ENCODE results near the gene KCNQ2.

The KCNQ2 gene

DNA sequence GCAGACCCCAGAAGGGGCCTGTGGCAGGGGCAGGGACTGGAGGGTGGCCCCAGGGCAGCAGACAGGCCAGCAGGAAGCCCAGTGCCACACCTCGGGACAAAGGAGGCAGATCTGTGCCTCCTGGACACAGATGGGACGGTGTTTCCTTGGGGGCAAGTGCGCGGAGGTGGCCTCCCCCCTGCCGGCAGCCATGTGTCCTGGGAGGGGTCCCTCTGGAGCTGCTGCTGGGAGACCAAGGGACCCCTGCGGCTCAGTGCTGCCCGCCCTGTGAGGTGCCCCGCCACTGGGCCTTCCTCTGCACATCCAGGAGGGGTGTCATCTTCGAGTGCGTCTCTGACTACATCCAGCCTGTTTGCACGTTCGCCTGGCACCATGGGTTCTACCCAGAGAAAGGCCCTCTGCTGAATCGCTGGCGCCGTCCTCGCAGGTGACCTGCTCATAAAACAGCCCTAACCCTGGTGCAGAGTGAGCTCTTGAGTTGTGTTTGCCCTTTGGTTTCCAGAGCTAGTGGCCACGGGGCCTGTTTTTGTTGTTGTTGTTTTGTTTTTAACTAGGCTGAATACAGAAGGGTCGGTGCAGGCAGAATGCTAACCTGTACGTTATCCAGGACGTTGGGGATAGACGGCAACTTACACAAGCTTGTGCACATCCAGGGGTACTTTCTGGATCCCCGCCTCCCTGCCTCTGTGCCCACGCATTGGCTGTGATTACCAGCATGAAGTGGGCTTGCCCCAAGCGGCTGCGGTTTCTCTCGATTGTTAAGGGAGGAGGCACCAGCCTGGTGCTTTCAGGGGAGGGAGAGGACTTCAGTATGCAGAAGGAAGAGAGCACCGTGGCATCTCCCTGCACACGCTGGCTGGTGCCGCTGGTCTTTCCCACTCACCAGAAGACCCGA lies 1.3 kb upstream of the KCNQ2 start:
- FAIRE-seq (no peak), DNase-seq (ENCODE audit: extremely low spot score, insufficient read length, low read depth) (no peak)

DNA sequence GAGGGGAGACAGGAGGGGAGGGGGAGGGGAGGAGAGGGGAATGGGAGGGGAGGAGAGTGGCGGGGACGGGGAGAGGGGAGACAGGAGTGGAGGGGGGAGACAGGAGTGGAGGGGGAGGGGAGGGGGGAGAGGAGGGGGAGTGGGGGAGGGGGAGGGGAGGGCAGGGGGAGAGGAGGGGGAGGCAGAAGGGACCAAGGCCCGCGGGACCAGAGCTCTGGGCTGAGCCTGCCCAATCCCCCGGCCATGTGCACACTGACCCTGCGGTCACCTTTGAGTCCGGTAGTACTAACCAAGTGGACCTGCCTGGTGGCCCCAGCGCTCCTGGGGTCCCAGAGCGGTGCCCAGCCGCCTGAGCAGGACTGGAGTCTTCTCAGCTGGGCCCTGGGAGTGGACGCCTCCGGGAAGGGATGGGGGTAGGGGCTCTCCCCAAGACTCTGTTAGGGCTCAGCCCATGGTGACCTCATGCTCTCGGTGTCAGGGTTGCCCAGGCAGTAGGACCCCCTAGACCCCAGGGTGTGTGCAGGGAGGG lies 471 bp upstream of the KCNQ2 start:
- DNase-seq (ENCODE audit: extremely low spot score, insufficient read length, low read depth), result no peak
- FAIRE-seq, result no peak

DNA sequence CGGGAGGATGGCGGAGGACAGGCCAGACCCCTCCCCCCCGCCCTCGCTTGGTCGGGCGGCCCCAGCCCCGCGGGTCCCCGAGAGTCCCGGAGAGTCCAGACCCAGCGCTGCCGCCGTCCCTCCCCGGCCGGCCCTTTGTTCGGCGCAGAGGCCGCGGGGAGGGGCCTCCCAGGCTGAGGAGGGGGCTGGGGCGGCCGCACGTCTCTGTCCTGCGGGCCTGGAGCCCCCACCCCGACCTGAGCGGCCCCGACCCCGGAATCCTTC lies 806 bp downstream of the KCNQ2 start:
- FAIRE-seq, result no peak
- DNase-seq (ENCODE audit: extremely low spot score, insufficient read length, low read depth), result no peak

DNA sequence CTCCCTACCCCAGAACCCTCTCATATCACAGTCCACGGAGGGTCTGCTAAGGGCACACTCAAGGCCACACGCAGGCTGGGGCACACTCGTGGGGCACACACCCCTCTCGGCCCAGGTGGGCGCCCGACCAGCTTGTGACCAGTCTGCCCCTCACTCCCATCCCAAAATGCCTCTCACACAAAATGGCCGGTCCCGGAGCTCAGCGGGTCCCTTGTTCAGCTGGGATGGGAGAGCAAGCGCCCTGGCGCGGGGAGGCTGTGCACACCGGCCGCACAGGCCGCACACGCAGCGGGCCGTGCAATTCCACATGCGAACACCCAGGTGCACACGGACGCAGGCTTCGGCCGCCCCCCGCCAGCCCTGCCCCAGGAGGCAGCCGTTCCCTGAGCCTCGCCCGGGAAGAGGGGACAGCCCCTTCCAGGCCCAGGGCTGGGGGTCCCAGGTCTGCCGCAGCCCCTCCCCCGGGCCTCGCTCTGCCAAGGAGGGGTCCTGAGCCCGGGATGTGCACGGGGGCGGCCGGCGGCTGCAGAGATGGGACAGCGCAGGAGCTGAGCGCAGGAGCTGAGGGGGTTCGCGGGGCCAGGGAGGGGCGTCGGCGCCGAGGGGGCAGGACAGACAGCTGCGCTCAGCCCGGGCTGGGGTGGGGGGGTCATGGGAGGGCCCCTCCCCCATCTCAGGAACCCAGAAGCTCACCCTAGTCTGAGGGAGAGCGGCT lies 1.3 kb downstream of the KCNQ2 start:
- no peak for DNase-seq (ENCODE audit: extremely low spot score, insufficient read length, low read depth)

DNA sequence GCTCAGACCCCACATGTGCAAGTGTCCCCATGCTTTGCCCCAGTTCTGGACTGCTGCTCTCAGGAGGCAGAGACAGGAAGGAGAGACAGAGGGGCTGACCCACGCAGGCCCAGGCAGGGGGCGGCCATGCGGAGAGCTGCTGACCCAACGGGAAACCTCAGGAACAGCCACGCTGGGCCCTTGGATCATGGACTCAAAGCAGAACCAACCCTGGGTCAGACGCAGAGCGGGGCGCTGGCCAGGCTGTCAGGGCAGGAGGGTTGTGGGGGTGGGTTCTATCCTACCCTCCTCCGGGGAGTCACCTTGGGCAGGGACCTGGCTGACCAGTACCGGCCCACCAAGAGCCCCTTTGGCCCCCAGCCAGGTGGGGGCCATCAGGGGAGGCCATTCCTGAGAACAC lies 2.0 kb downstream of the KCNQ2 start:
- DNase-seq (ENCODE audit: extremely low spot score, insufficient read length, low read depth) (no peak), FAIRE-seq (no peak)

More for the DNA sequence above, 1.3 kb downstream of the KCNQ2 start:
- FAIRE-seq, result no peak

DNA sequence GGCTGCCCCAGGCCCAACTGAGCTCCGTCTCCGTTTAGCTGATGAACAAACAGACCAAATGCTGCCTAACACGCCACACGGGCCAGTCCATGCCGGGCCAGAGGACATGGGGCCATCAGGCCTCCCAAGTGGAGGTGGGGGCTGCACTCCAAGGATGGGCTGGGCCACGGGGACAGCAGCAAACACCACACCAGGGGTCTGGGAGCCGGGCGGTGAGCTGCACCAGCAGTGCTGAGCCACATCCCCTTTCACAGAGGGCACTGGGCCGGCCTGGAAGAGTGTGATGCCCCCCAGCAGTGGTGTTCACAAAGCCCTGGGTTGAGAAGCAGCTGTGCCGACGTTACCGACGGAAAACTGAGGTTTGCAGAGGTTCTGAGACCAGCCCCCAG lies 2.7 kb downstream of the KCNQ2 start:
- FAIRE-seq, result no peak
- DNase-seq (ENCODE audit: extremely low spot score, insufficient read length, low read depth), result no peak

DNA sequence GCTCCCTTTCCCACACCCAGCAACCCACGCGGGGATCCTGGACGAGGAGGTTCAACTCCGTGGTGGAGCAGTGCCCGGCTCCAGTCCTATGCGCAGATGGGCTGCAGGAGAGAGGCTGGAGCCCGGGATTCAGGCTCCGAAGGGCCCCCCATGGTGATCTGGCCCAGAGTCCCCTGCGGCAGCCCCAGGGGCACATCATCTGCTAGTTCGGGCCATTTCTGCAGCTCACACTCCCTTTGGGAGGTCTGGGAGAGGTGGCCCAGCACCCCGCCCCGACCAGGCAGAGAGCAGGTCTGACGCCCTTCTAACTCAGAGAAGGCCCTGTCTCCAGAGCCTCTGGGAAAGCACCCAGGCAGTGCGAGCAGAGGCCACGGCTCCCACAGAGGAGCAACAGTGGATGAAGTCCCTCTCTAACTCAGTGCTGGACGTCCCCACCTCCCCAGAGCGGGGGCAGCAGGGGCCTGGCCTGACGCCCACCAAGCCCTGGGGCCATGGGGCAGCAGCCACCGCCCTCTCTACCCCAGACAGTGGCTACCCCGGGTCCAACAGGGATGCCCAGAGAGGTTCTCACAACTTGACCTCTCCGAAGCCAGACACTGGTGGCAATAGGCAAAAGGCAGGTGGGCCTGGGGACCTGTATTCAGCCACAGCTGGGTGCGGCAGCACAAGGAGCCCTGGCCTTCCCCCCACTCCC lies 3.3 kb downstream of the KCNQ2 start:
- FAIRE-seq (no peak), DNase-seq (ENCODE audit: extremely low spot score, insufficient read length, low read depth) (no peak)

DNA sequence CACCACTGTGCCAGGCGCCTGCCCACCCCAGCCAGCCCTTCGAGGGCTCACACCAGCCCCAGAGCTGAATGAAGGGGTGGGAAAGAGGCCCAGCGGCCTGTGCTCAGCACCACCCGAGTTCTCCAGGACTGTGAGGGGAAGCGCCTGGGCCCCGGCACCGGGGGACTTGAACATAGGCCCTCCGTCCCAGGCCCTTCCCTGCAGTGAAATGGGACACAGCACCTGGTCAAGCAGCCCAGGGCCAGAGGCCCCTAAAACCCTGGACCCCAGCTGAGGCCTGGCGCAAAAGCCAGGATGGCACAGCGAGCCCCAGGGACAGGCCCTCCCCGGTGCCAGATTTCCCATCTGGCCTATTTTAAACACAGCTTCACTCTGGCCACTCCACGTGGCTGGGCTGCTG lies 4.0 kb downstream of the KCNQ2 start:
- DNase-seq (ENCODE audit: extremely low spot score, insufficient read length, low read depth) (no peak), FAIRE-seq (no peak)

DNA sequence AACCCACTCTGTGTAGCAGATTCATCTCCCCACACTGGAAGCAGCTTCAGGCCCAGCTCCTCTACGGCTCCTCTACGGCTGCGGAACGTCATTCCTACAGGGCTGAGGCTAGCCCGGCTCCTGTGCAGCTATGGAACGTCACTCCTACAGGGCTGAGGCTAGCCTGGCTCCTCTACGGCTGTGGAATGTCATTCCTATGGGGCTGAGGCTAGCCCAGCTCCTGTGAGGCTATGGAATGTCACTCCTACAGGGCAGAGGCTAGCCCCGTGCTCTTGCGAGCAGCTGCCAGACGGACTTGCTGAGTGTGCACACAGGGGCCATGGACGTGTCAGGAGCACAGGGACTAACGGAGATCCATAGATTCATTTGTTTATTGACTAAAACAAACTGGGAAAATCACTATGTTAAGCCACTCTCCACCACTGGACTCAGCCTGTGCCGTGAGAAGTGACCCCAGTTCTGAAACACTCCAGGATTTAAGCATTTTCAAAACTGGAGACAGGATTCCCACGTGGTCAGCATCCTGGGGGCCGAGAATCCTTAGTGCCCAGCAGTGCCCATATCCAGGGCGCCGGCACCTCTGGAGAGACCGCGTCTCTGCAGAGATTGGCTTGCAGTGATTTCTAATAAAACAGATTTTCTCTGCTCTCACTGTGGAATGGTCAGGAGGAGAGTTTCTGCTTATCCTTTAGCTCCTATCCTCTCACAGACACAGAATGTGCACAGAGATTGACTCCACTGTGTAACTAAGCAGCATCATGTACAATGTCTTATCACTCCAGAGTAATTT lies 5.0 kb downstream of the KCNQ2 start:
- DNase-seq (ENCODE audit: extremely low spot score, insufficient read length, low read depth) (no peak), FAIRE-seq (no peak)

DNA sequence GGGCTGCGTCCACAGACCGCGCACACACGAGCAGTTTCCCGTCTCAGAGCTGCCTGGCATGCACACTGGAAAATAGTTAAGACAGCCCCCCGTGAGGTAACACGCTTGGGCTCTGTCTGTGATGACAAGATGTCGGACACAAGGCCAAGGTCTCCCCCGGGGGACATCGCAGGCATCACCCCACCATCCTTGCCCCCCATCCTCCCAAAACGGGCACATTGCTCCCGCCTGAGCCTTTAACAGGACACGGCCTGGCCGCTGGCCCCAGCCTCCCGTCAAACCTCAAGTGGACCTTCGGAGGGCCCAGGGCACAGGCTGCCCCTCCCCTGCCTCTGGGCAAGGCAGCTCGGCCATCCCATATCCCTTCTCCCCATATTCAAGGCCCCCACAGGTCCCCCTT lies 5.6 kb downstream of the KCNQ2 start:
- no peak for DNase-seq (ENCODE audit: extremely low spot score, insufficient read length, low read depth)
- no peak for FAIRE-seq

DNA sequence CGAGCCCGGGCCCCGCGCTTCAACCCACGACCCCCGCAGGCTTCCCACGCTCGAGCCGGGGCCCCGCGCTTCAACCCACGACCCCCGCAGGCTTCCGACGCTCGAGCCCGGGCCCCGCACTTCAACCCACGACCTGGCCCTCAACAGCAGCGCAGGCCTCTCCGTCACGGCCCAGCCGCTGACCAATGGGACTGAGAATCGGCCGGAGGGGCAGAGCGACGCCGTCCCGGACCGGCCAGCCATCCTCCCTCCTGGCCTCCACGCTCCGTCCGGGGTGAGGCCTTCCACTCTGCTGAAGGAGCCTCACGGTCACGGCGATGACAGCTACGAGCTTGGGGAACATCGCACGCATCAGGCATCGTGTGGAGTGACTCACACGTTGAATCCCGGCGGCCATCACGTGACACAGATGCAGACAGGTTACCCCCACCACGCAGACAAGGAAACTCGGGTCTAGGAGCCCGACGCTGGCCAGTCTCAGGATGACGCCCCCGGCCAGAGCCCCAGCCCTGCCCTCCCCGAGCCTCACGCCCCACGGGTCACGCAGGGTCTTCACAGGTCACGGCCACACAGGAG lies 6.1 kb downstream of the KCNQ2 start:
- FAIRE-seq, result no peak
- no peak for DNase-seq (ENCODE audit: extremely low spot score, insufficient read length, low read depth)

DNA sequence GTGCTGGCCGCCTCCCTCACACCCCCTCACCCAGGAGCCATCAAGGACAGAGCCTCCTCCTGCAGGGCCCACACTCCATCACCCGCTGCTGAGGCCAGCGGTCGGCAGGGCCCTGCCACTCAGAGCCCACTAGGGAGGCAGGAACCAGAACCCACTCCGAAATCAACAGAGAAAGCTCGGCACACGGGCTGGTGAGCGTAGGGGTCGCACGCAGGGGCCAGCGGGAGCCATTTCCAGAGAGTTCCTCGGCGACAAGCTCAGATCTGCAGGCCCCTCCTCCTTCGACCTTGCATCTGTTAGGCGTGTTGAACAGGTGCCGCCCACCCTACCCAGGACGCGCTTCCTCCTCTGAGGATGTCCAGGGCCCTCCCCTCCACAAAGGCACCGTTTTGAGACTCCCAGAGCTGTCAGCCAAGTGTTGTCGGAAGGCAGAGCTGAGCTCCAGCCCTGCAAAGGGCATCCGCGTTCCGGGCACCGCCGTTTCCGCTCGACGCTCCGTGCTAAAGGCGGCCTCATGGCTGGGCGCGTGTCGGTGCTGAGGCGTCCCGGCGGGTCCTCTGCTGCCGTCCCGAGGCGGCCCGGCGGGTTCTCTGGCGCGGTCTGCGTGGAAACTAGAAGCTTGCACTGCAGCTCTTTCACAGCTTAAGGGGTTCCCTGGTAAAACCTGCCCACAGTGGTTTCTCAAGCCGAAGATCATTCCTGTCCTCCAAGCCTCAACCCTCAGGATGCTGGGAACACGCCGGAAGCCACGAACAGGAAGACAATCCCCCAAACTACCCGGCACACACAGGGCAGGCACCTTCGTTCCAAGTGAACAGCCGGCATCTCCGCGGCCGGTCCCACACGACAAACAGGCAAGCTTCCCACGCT lies 6.8 kb downstream of the KCNQ2 start:
- FAIRE-seq (no peak), DNase-seq (ENCODE audit: extremely low spot score, insufficient read length, low read depth) (no peak)

DNA sequence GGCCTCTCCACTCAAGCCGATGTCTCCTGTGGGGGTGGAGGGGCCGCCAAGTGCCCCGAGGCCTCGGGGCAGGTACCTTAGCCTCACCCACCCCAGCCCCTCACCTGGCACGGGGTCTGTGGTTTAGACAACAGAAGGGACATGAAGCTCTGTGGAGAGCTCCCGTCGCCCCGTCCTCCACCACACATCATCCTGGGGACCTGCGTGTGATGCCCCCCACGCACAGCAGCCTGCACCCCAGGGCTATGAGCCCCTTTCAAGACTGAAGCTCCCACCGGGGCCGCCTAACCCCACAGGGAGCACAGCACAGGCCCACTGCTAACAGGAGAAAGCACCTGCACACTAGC lies 8.2 kb downstream of the KCNQ2 start:
- DNase-seq (ENCODE audit: extremely low spot score, insufficient read length, low read depth), result no peak
- FAIRE-seq, result no peak

DNA sequence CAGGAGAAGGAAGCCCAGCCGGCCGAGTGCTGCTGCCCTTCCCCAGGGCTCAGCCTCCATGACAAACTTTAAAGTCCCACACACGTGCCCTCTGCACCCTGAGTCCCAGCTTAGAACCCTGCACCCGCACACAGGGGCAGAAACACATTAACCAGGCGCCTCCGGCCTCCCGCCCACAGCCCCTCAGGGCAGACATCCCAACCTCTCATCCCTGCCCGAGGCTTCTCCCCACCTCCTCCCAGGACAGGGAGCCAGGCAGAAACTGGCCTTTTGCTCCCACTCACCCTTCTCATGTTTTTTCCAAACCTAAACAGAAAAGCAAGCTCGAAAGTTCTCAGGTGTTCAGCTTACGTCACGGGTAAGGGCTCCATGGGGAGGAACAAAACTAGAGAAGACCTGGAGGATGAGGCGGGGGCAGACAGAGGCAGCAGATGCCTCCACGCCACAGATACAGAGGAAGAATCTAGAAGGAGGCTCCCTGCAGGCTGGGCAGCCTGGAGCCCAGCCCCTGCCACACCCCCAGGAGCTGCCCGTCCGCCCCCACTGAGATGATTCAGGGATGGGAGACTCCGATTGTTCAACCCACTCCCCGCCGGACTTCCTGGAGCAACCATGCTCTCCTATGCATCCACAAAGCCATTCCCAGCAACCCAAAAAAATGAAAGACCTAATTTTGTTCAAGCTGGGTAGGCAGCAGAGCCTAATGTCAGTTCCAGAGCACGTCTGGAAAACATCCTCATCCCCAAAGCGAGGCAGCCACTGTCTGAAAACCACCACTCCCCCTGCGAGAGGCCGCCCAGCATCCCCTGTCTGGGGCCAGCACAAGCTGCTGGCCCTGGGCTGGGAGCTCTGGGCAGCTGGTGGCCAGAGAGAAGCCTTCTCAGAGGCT lies 8.8 kb downstream of the KCNQ2 start:
- no peak for FAIRE-seq
- DNase-seq (ENCODE audit: extremely low spot score, insufficient read length, low read depth), result no peak

DNA sequence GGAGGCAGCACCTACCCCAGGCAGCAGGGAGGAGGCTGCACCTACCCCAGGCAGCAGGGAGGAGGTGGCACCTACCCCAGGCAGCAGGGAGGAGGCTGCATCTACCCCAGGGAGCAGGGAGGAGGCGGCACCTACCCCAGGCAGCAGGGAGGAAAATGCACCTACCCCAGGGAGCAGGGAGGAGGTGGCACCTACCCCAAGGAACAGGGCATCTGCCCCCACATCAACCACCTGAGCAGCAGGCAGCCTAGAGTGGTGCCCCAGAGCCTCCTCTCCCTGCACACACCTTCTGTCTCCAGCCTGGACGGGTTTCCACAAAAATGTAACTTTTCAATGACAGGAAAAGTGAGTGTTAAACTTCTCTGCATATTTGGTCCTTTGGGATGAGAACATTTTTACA lies 10.2 kb downstream of the KCNQ2 start:
- no peak for FAIRE-seq
- no peak for DNase-seq (ENCODE audit: extremely low spot score, insufficient read length, low read depth)

DNA sequence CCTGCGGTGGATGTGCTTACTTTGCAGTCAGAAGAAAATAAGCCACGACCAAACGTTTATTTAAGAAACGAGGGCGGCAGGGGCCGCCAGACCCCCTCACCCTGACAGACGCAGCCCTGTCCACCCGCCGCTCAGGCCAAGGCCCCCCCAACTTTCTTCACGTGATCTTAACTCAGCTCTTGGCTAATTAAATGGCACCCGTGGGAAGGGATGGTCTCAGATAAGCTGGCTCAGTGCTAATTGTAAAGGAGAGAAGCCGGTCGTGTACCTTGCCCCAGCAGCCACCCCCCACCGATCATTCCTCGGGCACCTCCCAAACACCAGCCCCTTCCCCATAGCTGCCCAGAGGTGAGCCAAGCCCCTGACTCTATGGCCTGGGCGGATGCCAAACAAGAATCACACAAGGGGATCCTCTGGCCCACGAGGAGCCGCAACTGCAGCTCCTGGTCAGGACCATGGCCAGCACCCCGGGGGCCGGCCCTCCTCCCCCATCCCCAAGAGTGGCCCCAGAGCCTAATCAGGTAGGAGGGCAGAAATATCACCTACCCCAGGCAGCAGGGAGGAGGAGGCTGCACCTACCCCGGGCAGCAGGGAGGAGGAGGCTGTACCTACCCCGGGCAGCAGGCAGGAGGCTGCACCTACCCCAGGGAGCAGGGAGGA lies 11.2 kb downstream of the KCNQ2 start:
- no peak for DNase-seq (ENCODE audit: extremely low spot score, insufficient read length, low read depth)
- no peak for FAIRE-seq

DNA sequence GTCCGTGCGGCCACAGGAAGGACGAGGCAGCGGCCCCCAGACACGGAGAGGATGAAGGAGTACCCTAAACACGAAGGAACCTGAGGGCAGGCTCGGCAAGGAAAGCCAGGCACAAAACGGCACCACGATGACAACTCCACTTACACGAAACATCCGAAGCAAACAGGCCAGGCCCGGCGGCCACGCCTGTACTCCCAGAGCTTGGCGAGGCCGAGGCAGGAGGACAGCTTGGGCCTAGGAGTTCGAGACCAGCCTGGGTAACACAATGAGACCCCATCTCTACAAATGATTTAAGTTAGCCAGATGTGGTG lies 13.4 kb downstream of the KCNQ2 start:
- no peak for DNase-seq (ENCODE audit: extremely low spot score, insufficient read length, low read depth)
- no peak for FAIRE-seq

Data from GM18507 (cell line).